NCI-H1417 treated with DMSO at 0.1 percent for 48 hours (cell line): Measurements from ENCODE around the gene SARDH.

Experiments used
- DNase-seq: peaks from one replicate; lab custom pipeline; 2025; lab: John Stamatoyannopoulos, UW

The SARDH gene

DNA sequence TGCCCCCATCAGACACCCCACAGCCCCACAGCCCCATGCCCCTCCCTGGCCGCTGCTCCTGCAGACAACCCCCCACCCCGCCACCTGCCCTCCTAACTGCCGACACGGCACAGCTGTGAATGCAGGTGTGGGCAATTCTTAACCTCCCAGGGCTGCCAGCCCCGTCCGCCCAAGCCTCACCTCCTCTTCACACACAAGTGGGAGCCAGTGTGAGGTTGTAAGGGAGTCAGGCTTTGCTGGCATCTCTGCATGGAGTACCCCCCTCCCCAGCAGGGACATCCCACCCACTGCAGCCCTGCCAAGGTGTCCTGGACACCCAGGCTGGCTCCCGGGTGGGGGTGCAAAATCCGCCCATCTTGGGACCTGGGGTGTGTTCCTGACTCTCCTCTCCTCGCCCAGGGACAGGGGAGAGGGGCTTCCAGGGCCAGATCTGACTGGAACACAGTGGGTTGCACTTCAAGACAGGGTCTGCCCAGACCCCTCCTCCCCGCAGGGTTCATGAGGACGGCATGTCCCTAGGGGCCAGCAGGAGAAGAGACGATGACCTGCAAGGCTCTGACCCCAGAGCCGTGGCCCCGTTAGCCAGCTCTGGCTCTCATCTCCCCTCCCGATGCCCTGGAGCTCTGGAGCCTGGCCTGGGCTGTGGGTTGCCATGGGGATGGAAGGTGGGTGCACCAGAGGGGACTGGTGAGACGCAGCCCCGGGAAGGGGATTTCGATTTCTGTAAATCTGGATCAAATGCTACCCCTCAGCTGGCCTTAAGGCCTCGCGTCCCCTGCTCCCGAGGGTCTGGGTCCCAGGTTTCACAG lies 34.4 kb downstream of the SARDH start:
- DNase-seq: no peak

DNA sequence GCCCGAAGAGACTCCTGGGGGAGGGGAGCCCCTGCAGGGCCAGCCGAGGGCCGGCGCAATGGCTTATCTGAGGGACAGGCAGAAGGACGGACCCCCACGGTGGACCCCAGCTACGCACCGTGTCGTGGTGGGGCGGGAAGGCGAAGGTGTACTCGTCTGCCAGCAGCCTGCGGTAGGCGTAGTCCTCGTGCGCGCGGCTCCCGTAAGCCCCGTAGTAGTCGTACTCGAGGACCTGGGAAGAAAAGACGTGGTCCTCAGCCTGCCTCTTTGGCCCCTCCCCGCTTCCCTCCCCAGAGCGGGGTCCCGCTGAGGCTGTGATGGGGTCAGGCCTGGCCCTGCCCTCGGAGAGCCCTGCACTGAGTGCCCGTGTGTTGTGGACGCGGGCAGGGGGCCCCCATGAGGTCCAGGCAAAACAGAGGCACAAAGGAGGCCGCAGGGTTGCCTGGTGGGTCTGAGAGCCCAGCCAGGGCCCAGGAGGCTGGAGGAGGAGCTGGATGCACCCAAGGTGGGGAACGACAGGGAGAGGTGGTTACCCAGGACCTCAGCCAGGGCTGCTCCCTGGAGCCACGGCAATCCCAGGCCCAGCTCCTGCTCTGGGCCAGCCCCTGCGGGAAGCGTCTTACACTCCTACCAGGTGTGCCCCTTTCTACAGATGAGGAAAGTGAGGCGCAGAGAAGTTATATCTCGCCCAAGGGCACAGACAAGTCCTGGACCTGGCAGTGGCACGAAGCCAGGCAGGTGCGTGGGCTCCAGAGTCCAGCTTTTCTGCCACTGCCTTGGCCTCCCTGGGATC lies 35.2 kb downstream of the SARDH start:
- DNase-seq: peak; percentile 42

DNA sequence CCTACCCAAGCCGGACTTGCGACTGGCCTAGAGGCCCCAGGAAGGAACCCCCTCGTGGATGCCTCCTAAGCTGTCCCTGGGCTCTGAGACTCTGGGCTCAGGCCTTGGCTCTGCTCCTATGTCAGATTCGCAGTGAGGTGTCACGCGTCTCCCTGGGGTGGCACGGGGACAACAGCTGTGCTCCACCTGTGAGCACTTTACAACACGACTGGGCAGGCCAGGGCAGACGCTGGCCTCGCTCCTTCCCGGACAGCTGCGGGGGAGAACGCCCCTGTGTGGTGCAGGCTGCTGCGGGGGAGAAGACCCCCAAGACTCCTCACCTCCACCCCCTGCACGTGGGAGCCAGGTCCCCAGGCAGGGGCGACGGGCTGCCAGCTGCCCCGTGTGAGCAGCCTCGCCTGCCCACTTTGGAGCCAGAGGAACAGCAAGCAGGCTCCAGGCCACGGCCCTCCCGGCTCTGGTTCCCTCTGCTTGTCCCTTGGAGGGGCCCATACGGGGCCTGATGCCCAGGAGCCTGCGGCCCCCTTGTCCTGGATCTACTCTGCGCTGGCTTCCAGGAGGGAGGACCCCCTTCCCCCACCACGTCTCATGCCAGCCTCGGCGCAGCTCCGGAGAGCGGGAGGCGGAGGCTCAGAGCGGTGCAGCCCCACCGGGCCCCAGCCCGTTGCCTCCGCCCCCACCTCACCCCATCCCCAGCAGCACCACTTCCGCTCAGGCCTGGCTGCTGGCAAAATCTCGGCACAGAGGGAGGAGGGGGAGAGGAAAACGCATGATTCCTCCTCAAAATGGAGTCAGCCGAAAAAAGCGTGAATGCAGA lies 36.0 kb downstream of the SARDH start:
- peak; percentile 12 for DNase-seq

DNA sequence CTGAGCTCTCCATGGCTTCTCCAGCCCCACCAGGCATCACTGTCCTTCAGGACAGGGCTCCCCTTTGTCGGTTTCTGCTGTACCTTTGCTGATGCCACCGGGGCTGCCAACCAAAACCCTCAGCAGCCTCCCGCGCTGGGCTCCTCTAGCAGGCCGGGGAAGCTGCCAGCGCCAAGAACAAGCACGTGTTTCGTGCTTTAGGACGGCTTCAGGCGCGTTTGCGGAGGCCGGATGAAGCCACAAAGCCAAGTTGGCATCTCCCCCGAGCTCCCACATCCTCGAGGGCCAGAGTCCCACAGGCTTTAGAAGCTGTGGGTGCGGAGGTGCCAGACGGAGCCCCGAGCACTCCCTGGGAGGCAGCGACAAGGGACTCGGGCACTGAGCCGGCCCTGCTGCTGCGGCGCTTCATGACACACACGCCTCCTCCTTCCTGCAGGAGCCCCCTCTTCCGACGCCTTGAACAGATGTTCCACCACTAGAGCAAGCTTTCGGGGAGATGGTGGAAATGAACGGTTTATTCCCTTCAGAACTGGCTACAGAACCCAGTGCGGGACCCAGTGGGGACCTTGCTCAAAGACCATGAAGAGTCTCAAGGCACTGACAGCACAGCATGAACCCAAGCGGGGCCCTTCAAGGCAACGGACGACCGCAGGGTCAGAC lies 36.7 kb downstream of the SARDH start:
- DNase-seq: no peak

DNA sequence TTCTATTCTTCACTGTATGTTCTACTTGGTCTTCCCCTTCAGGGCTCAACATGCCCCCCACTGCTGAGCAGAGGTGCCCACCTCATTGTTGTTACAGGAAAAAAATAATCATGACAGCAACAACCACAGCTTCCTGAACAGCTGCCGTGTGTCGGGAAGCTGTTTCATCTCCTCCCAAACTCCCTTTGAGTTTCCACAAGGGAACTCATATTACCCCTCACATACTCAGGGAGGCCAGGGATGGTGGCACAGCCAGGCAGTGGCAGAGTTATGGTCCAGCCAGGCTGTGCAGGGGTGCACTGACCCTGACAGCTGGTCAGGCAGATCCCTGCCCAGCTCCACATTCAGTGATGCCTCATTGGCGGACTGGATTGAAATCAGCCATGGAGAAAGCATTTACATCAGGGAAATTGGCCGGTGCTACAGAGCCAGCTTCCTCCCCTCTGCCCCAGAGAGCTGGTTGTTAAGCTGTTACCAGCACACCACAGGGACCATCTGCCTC lies 37.3 kb downstream of the SARDH start:
- no peak for DNase-seq

DNA sequence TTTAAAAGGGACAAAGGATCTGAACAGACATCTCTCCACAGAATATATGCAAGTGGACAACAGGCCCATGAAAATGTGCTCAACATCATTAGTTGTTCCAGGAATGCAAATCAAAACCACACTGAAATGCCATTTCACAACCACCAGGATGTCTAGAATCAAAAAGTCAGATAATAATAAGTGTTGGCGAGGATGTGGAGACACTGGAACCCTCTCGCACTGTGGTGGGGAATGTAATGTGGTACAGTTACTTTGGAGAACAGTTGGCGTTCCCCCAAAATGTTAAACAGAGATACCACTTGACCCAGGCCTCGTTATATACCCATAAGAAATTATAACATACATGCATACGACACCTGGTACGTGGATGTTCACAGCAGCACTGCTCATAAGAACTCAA lies 38.6 kb downstream of the SARDH start:
- no peak for DNase-seq

DNA sequence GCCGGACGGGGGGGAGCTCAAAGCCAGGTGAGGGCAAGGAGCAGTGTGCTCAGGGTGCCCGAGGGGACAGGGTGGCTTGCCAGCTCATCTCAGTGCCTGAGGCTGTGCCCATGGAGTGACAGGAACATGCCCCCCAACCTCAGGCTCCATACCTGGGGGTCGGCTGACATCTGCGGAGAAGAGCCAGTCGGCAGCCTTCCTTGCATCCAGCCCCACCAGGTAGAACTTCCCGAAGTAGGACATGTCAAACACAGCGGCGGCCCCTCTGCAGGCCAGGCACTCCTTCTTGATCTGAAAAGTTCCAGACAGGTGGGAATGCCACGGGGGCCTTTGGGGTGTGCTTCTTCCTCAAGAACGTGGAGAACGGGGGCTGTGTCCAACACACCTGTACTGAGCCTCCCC lies 42.1 kb downstream of the SARDH start:
- DNase-seq: no peak

DNA sequence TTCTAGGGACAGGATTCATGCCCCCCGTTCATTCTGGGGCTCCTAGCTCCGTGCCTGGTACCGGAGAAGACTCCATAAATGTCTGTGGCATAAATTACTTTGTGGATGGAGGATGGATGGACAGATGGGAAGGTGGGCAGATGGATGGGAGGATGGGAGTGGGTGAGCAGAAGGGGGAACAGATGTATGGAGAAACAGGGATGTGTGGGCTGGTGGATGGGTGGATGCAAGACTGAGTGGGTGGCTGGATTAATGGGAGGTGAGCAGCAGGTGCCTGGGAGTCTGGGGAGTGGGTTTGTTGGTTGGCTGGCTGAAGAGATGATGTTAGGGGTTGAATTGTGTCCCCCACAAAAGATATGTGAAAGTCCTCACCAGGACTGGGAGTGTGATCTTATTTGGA lies 43.5 kb downstream of the SARDH start:
- no peak for DNase-seq

DNA sequence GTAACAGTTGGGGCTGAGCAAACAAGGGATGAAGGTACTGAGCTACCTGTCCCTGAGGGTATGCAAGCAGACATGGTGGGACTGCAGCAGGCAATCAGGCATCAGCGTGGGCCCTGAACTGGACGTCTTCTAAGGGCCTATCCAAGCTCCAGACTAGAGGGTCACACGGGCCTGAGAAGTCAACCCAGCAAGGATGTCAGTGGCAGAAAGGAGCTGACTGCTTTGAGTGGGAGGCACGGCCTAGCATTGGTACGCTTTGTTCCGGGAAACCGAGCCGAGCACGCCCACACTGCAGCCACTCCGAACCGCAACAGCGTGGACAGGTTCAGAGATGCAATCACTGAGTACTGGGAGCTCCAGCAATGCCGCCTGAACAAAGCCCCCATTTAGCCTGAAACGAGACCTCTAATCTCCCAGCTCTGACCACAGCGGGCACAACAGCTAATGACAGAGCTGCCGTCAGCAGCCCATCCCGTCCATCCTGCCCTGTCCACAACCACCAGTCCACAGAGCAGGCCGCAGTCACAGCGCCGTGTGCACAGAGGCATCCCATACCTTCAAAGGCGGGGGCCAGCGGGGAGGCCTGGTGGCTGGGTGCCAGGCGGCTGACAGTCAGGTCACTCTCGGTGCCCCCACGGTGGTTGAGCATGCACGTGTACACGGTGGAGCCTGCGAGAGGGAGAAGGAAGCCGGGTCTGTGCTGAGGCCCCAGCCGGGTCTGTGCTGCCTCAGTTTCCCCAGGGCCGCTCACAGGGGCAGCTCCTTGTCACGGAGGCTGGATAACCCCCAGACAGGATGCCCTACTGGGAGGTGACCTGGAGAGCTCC lies 44.2 kb downstream of the SARDH start:
- no peak for DNase-seq

DNA sequence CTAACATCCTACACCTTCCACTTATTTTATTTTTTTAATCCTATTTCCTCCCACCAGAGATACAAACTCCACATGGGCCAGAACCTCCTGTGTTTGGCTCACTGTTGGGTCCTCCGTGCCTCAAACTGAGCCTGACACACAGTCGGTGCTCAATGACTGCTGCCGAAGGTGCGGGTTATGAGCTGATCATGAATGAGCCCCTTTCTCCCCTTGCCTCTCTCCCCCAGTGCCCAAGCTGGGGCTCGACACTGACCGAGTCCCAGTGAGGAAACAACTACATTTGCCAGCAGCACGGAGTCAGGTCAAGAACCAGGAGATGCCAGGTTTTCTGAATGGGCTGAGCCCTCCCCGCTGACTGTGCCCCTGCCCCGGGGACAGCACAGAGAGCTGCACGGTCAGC lies 45.0 kb downstream of the SARDH start:
- no peak for DNase-seq

DNA sequence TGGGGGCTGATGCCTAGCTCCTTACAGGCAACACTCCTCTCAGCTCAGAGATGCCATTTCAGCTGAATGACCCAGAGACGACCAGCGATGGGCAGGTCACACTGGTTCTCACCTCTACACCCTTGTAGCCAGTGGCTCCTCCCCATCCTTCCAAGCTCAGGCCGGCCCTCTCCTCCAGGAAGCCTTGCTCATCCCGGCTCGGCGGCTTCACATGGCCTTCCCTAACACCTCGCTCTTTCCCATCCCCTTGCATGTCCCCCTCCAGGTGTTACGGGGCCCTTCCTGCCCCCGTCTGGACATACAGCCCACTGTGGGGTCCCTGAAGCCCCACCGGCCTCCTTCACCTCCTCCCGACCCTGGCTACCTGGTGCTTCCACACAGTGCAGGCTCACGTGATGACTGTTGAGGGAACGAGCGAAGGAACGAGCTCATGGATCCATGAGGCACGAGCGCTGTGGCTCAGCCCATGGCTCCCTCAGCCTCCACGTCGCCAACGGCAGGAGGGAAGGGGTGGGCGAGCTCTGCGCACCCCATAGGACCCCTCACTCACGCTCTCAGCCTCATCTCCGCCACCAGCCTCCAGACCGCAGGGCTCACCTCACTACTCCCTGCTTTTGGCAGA lies 45.7 kb downstream of the SARDH start:
- DNase-seq: no peak

DNA sequence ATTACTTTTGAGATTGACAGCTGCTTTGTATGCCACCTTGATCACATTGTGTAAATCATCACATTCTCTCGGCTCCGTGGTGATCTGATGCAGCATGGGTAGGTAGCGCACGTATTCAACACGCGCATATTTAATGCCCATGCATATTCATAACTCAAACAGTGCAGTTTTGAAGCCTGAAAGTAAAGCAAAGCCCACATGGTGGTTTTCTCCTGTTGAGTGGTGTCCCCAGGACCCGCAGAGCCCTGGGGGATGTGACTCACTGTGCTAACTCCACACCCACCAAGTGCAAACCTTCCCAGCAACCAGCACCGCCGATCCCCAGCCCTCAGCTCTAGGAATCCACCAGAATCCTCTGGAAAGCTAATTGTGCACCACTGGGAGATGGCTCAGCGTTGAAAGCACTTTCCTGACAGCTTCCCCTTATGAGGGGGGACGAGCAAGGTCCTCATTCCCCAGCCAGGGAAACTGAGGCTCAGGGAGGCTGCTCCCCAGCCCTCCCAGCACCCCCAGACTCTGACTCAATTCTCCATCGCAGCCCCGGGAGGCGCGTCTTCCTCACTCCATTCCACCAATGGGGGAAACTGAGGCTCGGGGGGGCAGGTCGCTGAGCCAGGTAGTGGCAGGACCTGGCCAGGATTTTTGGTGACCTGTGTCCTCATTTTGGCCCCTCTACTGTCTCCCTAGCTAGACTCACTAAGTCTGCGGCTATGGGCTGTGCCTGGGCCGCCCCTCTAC lies 46.4 kb downstream of the SARDH start:
- no peak for DNase-seq

DNA sequence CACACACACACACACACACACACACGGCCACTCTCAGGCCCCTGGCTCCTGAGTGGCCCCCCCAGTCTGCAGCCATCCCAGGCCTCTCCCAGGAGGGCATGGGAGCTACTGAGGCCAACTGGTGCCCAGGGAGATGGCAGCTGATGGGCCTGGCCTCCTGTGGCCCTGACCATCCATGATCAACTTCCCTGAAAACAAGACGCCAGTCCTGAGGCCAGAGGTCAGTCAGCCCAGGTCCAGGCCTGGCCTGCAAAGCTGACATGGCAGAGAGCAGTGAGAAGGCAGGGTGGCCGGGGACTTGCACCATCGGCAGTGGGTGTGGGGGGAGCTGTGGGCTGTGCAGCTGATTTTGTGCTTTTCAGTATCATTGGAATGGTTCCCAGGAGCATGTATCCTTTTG lies 47.0 kb downstream of the SARDH start:
- DNase-seq: no peak

DNA sequence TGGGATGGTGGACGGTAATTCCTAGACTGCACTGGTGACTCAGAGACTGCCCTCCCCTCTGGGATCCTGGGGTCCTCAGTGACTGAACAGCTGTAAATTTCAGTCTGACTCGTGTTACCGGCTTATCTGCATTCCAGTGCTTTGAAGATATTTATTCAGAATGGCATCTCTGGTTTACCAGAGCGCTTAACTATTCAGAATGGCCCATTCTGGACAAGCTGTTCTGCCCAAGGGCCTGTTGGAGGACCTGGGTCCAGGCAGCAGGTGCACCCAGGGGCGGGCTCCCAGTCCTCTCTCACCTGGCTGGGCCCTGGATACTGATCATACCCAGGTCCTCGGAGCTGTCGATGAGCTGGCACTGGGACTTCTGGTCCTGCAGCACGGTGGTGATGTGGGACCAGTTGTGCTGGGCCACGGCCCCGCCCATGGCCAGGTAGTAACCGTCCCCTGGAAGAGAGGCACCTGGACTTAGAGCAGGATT lies 48.0 kb downstream of the SARDH start:
- DNase-seq: no peak

DNA sequence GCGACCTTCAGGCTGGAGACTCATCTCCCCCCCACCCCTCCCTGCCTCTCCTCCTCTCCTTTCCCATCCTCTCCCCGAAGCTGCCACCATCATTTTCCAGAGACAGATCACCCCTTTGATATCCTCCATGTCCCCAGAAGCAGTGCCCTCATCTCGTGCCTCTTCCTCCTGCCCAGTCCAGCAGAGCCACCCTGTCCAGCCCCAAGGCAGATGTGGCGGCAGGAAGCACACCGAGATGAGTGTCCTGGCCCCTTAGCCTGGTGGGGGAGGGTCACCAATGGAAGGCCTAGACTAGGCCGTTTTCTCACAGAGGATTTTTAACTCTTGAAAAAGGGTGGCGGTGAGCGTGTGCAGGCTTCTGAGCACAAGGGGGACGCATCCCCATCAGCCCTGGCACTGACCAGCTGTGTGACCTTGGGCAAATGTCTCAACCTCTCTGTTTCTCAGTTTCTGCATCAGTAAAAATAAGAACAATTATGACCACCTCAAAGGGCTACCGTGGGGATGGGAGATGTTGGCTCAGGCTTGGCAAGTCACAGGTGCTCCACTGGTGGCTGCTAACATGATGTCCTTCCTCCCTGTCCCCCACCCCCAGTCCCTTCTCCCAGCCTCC lies 48.9 kb downstream of the SARDH start:
- DNase-seq: no peak

DNA sequence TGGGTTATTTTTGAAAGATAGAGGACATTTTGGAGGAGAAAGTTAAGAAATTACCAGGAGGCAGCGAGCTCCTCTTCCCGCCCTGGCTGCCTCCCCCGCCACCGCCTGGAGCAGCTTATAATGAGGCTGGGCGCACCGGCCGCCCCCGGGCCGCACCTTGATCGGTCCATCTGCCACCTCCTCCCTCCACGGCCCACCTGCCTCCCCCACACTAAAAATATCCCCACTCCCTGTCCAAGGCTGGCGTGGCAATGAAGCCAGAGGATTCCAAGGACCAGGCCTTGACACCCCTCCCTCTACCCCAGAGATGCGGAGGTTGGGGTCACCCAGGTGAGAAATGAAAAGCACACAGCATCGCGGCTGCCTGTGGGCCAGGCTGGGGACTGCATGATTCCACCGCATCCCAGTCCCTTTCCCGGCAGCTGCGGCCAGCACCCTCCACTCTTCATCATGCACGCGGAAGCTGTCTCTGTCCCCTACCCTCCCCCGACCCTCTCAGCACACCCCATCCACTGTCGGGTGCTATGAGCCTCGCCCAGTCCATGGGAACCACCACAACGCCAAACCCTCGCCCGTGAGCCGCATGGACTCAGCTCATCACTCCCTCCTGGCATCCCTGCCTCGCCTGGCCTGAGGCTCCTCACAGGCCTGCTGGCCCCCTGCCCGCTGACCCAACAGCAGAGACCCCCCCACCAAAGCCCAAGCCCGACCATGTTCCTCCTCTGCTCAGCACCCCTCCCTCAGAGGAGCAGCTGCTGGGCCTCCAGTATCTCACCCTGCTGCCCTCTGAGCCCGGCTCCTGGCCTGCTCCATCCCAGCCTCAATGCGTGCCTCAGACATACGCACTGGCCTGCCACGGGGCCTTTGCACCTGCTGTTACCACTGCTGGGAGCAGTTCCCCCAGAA lies 50.0 kb downstream of the SARDH start:
- no peak for DNase-seq

DNA sequence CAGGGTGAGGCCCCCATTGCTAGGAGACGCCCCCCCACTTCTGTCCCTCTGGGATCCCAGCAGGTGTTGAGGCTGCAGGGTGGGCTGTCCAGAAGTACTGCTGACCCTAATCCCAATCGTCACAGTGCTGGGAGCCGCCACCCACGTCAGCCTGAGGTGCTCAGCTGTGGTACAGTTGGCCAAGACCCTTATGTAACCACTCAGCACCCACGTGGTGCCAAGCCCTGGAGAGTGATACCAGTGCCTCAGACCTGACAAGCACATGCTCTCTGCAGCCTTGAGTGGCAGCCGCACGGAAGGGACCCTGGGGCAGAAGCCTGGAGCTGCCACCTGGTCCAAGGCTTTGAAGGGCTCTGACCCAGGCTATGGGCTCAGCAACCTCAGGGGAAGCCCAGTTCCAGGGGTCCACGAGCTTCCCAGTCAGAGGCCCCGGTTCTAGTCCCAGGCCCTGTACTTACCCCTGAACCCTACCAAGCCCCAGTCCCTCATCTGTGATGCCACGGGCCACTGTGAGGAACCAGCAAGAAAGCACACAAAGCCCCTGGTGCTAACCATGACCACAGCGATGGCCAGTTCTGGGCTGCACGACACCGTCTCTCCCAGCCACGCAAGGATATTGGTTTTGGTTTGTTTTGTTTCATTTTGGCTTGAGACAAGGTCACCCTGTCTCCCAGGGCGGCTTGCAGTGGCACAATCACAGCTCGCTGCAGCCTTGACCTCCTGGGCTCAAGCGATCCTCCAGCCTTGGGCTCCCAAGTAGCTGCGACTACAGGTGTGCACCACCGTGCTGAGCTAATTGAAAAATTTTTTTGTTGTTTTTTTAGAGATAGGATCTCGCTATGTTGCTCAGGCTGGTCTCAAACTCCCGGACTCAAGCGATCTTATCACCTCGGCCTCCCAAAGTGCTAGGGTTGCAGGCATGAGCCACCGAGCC lies 51.2 kb downstream of the SARDH start:
- no peak for DNase-seq
